Measurements from ENCODE around the gene PF4V1. TPM values are rescaled to one million over a fixed set of nuclear protein-coding genes. Genes with fewer than 3 reads are reported as not detected.
"Not testable (repeated sequence)": the region's sequence is repeated elsewhere in the genome, so short reads cannot be mapped to it uniquely, and the experiment has no call there.

PF4V1 gene
- total RNA-seq, 1 experiment from 2014 or later, result not detected

- DNase-seq, result no peak
- H3K27me3 Mint-ChIP-seq (ENCODE audit: unreplicated experiment), result no peaks in the 10 kb centered on the region
- H3K9me3 Mint-ChIP-seq (ENCODE audit: low read depth, unreplicated experiment), result no peaks in the 10 kb centered on the region
- peaks cover 9% of the 10 kb centered on the region for H3K36me3 Mint-ChIP-seq (ENCODE audit: insufficient read depth, unreplicated experiment)
- BruUV-seq (replicated peaks), result no TSS peak
- TF ChIP-seq, protein P1, sequence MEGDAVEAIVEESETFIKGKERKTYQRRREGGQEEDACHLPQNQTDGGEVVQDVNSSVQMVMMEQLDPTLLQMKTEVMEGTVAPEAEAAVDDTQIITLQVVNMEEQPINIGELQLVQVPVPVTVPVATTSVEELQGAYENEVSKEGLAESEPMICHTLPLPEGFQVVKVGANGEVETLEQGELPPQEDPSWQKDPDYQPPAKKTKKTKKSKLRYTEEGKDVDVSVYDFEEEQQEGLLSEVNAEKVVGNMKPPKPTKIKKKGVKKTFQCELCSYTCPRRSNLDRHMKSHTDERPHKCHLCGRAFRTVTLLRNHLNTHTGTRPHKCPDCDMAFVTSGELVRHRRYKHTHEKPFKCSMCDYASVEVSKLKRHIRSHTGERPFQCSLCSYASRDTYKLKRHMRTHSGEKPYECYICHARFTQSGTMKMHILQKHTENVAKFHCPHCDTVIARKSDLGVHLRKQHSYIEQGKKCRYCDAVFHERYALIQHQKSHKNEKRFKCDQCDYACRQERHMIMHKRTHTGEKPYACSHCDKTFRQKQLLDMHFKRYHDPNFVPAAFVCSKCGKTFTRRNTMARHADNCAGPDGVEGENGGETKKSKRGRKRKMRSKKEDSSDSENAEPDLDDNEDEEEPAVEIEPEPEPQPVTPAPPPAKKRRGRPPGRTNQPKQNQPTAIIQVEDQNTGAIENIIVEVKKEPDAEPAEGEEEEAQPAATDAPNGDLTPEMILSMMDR (IDR thresholded peaks at IDR 0.05; ENCODE audit: unreplicated experiment), result no peak
- H3K4me1 Mint-ChIP-seq (ENCODE audit: low read depth, unreplicated experiment), result peaks cover 53% of the 10 kb centered on the region
- no peak overlapping the region for H3K4me3 Mint-ChIP-seq (ENCODE audit: low read depth, unreplicated experiment)
- CTCF ChIA-PET, result no interaction called here
- no peak overlapping the region for H3K27ac Mint-ChIP-seq (ENCODE audit: unreplicated experiment)
- intact Hi-C loops (cut with micrococcal nuclease; ENCODE audit: unreplicated experiment), result loop anchor here (2.0 kb wide), 1 partner anchor 23 kb away; no protein-coding TSS in a partner anchor
Measured at GRCh38 chr4:73894001-73894400, 40.9 kb downstream of the PF4V1 start.

DNA sequence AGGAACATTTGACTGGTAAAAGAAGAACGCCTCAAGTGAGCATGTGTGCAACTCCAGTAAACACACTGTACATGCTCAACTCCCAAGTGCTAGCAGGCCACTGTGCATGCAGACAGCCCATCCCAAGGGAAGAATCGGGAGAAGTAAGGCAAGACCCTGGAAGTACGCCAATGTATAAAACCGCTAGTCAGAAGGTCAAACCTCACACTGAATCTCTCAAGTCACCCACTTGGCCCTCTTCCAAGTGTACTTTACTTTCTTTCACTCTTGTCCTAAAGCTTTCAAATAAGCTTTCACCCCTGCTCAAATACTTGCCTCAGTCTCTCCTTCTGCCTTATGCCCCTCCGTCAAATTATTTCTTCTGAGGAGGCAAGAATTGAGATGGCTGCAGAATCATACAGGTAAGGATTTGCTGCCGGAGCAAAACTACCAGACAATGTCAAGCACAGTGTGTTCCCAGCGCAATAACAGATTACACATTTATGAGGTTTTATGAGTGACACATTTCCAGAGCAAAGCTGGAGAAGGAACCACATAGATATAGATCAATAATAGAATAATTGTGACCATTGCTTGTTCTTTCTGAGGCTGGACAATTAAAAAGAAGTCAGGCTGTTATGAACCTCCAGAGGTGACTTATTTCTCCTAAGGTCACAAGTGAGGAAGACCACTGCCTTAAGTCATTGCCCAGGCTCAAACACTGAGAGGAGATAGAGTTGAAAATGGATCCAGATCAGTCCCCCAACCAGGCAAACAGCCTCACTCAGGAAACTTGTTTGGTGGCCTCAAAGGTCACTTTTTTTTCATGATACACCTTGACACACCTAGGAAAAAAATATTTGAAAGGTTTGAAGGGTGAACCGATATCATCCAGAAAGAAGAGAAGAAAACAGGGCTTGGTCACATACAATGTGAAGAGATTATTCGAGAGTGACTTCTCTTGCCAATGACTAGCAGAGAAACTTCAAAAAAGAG, 42.4 kb downstream of the PF4V1 start:
- H3K4me1 Mint-ChIP-seq (ENCODE audit: low read depth, unreplicated experiment), result peaks cover 64% of the 10 kb centered on the region
- DNase-seq, result peak; percentile 30
- H3K27ac Mint-ChIP-seq (ENCODE audit: unreplicated experiment), result peak overlapping the region; percentile 58
- no peaks in the 10 kb centered on the region for H3K9me3 Mint-ChIP-seq (ENCODE audit: low read depth, unreplicated experiment)
- peak overlapping the region; percentile 66 for H3K4me3 Mint-ChIP-seq (ENCODE audit: low read depth, unreplicated experiment)
- H3K27me3 Mint-ChIP-seq (ENCODE audit: unreplicated experiment), result no peaks in the 10 kb centered on the region
- CTCF ChIA-PET, result no interaction called here
- TF ChIP-seq, protein P1 (IDR thresholded peaks at IDR 0.05; ENCODE audit: unreplicated experiment), result no peak
- BruUV-seq (replicated peaks), result TSS peak; percentile 43
- H3K36me3 Mint-ChIP-seq (ENCODE audit: insufficient read depth, unreplicated experiment), result peaks cover 9% of the 10 kb centered on the region
- intact Hi-C loops (cut with micrococcal nuclease; ENCODE audit: unreplicated experiment), result loop anchor here (2.0 kb wide), 1 partner anchor 21 kb away; no protein-coding TSS in a partner anchor

GRCh38 chr4:73896416-73896815, 43.3 kb downstream of the PF4V1 start:
- peaks cover 9% of the 10 kb centered on the region for H3K36me3 Mint-ChIP-seq (ENCODE audit: insufficient read depth, unreplicated experiment)
- no peak overlapping the region for H3K27ac Mint-ChIP-seq (ENCODE audit: unreplicated experiment)
- no peaks in the 10 kb centered on the region for H3K9me3 Mint-ChIP-seq (ENCODE audit: low read depth, unreplicated experiment)
- no peaks in the 10 kb centered on the region for H3K27me3 Mint-ChIP-seq (ENCODE audit: unreplicated experiment)
- no peak overlapping the region for H3K4me3 Mint-ChIP-seq (ENCODE audit: low read depth, unreplicated experiment)
- peaks cover 64% of the 10 kb centered on the region for H3K4me1 Mint-ChIP-seq (ENCODE audit: low read depth, unreplicated experiment)
- TF ChIP-seq, protein P1 (IDR thresholded peaks at IDR 0.05; ENCODE audit: unreplicated experiment), result no peak
- CTCF ChIA-PET, result interaction anchor here (1.1 to 1.4 kb wide), 2 partner anchors 23 to 28 kb away, joined by 3 to 5 read pairs; no protein-coding TSS in a partner anchor
- BruUV-seq (replicated peaks), result no TSS peak
- no peak for DNase-seq
- intact Hi-C loops (cut with micrococcal nuclease; ENCODE audit: unreplicated experiment), result no loop called here

- H3K4me1 Mint-ChIP-seq (ENCODE audit: low read depth, unreplicated experiment), result peaks cover 61% of the 10 kb centered on the region
- no TSS peak for BruUV-seq (replicated peaks)
- no peak overlapping the region for H3K27ac Mint-ChIP-seq (ENCODE audit: unreplicated experiment)
- DNase-seq, result peak; percentile 10
- intact Hi-C loops (cut with micrococcal nuclease; ENCODE audit: unreplicated experiment), result no loop called here
- TF ChIP-seq, protein P1 (IDR thresholded peaks at IDR 0.05; ENCODE audit: unreplicated experiment), result no peak
- peaks cover 9% of the 10 kb centered on the region for H3K36me3 Mint-ChIP-seq (ENCODE audit: insufficient read depth, unreplicated experiment)
- no peak overlapping the region for H3K4me3 Mint-ChIP-seq (ENCODE audit: low read depth, unreplicated experiment)
- H3K9me3 Mint-ChIP-seq (ENCODE audit: low read depth, unreplicated experiment), result no peaks in the 10 kb centered on the region
- H3K27me3 Mint-ChIP-seq (ENCODE audit: unreplicated experiment), result no peaks in the 10 kb centered on the region
- CTCF ChIA-PET, result interaction anchor here (0.7 to 1.4 kb wide), 5 partner anchors 11 to 1000 kb away, joined by 3 to 5 read pairs (median 3); no protein-coding TSS in a partner anchor
Measured at GRCh38 chr4:73897380-73898136, 44.5 kb downstream of the PF4V1 start.

- BruUV-seq (replicated peaks); intact Hi-C loops (cut with micrococcal nuclease; ENCODE audit: unreplicated experiment); DNase-seq; H3K36me3 Mint-ChIP-seq (ENCODE audit: insufficient read depth, unreplicated experiment); H3K27me3 Mint-ChIP-seq (ENCODE audit: unreplicated experiment); H3K4me3 Mint-ChIP-seq (ENCODE audit: low read depth, unreplicated experiment); H3K9me3 Mint-ChIP-seq (ENCODE audit: low read depth, unreplicated experiment); H3K27ac Mint-ChIP-seq (ENCODE audit: unreplicated experiment): not testable (repeated sequence)
- CTCF ChIA-PET, result interaction anchor here (0.6 kb wide), 1 partner anchor 16 kb away, joined by 3 read pairs; no protein-coding TSS in a partner anchor
- peaks cover 52% of the 10 kb centered on the region for H3K4me1 Mint-ChIP-seq (ENCODE audit: low read depth, unreplicated experiment)
Measured at GRCh38 chr4:73899338-73899737, 46.2 kb downstream of the PF4V1 start.
